Measurements from ENCODE around the gene UROC1. TPM values are rescaled to one million over a fixed set of nuclear protein-coding genes. Genes with fewer than 3 reads are reported as not detected.

The UROC1 gene
- total and polyA plus RNA-seq, 2 of the 13 experiments (the other 11 are each of a cell fraction or from before 2014, with no cell fraction given): 0.71 to 1.3 TPM

DNA sequence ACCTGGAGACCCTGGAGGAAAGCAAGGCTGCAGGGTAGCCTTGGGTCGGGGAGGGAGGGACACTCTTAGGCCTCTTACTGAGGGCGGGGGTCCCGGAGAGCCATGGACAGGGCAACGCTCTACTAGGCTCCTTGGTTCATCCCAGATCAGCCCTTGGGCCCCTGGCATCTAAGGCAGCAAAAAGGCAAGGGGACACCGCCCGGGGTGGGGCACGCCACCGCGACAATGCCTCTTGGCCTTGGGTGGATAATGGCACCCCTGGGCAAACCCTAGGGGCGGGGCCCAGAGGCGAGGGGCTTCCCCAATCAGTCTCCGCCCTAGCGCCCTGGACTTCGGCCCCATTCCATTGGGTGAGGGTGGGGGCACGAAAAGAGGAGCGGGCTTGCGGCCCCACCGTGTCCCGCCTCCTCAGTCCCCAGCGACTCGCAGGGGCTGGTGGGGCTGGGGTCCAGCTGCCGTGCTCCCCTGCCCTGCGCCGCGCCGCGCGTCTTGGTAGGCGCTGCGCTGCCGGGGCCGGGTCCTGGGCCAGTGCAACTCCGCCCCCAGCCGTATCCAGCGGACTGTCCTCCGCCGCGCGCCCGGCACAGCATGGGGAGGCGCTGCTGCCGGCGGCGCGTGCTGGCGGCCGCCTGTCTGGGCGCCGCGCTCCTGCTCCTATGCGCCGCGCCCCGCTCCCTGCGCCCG is 6.3 kb upstream of the UROC1 start, which contains the start of gene CHST13 (continued):
- TF ChIP-seq, protein P1, sequence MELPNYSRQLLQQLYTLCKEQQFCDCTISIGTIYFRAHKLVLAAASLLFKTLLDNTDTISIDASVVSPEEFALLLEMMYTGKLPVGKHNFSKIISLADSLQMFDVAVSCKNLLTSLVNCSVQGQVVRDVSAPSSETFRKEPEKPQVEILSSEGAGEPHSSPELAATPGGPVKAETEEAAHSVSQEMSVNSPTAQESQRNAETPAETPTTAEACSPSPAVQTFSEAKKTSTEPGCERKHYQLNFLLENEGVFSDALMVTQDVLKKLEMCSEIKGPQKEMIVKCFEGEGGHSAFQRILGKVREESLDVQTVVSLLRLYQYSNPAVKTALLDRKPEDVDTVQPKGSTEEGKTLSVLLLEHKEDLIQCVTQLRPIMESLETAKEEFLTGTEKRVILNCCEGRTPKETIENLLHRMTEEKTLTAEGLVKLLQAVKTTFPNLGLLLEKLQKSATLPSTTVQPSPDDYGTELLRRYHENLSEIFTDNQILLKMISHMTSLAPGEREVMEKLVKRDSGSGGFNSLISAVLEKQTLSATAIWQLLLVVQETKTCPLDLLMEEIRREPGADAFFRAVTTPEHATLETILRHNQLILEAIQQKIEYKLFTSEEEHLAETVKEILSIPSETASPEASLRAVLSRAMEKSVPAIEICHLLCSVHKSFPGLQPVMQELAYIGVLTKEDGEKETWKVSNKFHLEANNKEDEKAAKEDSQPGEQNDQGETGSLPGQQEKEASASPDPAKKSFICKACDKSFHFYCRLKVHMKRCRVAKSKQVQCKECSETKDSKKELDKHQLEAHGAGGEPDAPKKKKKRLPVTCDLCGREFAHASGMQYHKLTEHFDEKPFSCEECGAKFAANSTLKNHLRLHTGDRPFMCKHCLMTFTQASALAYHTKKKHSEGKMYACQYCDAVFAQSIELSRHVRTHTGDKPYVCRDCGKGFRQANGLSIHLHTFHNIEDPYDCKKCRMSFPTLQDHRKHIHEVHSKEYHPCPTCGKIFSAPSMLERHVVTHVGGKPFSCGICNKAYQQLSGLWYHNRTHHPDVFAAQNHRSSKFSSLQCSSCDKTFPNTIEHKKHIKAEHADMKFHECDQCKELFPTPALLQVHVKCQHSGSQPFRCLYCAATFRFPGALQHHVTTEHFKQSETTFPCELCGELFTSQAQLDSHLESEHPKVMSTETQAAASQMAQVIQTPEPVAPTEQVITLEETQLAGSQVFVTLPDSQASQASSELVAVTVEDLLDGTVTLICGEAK (IDR thresholded peaks at IDR 0.05): no peak
- TF ChIP-seq, protein P1 (CRISPR knock-in tag; IDR thresholded peaks at IDR 0.05): peak; percentile 63; the same call in 1 of the 2 replicates
- TF ChIP-seq RARG (CRISPR knock-in tag; IDR thresholded peaks at IDR 0.05; ENCODE audit: low read depth) (no peak), FOXK2 (IDR thresholded peaks at IDR 0.05) (no peak), CBFB (CRISPR knock-in tag; IDR thresholded peaks at IDR 0.05) (no peak; the same call in 1 of the 2 replicates), SRY (CRISPR knock-in tag; IDR thresholded peaks at IDR 0.05) (no peak; the same call in none of the 2 replicates), ISX (CRISPR knock-in tag; conservative IDR thresholded peaks at IDR 0.05) (no peak), ZNF563 (CRISPR knock-in tag; IDR thresholded peaks at IDR 0.05) (peak; percentile 69; the same call in 1 of the 2 replicates), CSRNP1 (CRISPR knock-in tag; IDR thresholded peaks at IDR 0.05) (0 out of 2 replicates have a peak, but pooled peaks have one; percentile 18), FOXO1 (CRISPR knock-in tag; IDR thresholded peaks at IDR 0.05) (peak; percentile 18; the same call in 1 of the 2 replicates), ZFY (CRISPR knock-in tag; IDR thresholded peaks at IDR 0.05) (peak; percentile 75), ZNF317 (CRISPR knock-in tag; IDR thresholded peaks at IDR 0.05) (0 out of 2 replicates have a peak, but pooled peaks have one; percentile 38), ZNF75D (CRISPR knock-in tag; IDR thresholded peaks at IDR 0.05; ENCODE audit: borderline replicate concordance) (no peak)
- TF ChIP-seq, protein P2, sequence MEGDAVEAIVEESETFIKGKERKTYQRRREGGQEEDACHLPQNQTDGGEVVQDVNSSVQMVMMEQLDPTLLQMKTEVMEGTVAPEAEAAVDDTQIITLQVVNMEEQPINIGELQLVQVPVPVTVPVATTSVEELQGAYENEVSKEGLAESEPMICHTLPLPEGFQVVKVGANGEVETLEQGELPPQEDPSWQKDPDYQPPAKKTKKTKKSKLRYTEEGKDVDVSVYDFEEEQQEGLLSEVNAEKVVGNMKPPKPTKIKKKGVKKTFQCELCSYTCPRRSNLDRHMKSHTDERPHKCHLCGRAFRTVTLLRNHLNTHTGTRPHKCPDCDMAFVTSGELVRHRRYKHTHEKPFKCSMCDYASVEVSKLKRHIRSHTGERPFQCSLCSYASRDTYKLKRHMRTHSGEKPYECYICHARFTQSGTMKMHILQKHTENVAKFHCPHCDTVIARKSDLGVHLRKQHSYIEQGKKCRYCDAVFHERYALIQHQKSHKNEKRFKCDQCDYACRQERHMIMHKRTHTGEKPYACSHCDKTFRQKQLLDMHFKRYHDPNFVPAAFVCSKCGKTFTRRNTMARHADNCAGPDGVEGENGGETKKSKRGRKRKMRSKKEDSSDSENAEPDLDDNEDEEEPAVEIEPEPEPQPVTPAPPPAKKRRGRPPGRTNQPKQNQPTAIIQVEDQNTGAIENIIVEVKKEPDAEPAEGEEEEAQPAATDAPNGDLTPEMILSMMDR (CRISPR knock-in tag; IDR thresholded peaks at IDR 0.05): no peak; the same call in 1 of the 2 replicates
